Fibroblast of skin of back (primary cell): ENCODE measurements around the gene GOLGA2.

Experiments used
- DNase-seq: peaks from one replicate; pipeline ENCODE4 v3.0.0-alpha.2; 2013

The GOLGA2 gene

GRCh38 chr9:128254855-128255759 lies 20.7 kb downstream of the GOLGA2 start:
- peak; percentile 57 for DNase-seq

DNA sequence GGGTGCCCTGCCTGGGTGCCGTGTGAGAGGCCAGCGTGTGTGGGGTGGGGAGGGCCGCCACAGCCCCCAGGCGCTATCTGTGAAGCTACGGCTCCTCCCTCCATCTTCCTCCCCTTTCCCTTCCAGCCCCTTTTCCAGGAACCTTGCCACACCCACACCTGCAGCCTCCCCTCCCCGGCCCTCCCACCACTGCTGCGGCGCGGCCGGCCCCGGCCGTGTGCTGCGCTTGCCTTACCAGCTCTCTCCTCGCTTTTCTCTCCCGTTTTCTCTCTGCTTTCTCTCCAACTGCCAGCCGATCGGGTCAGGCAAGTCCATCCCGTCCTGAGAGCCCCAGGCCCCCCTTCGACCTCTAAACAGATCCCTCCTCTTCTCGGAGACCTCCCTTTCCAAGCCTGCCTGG lies 21.4 kb downstream of the GOLGA2 start:
- DNase-seq, result no peak

DNA sequence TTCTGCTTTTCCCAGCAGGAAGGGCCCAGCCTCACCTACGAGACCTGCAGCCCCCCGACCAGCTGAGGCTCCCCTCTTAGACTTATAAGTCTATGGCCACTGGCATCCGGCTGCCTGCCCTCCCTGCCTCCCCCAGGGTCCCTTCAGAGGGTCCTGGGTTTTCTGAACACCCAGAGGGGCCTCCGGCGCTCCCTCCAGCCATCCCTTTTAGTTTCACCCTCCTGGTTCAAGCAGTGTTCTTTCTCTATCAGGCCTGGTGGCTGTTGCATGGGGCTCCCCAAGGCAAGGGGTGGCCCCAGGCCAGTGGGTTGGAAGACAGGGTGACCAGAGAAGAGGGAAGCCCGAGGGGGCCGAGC lies 21.8 kb downstream of the GOLGA2 start:
- DNase-seq, result no peak

- no peak for DNase-seq
These were observed 22.4 kb downstream of the GOLGA2 start for GRCh38 chr9:128253140-128253990.

- no peak for DNase-seq
These were observed 23.3 kb downstream of the GOLGA2 start for GRCh38 chr9:128252317-128253139.

DNA sequence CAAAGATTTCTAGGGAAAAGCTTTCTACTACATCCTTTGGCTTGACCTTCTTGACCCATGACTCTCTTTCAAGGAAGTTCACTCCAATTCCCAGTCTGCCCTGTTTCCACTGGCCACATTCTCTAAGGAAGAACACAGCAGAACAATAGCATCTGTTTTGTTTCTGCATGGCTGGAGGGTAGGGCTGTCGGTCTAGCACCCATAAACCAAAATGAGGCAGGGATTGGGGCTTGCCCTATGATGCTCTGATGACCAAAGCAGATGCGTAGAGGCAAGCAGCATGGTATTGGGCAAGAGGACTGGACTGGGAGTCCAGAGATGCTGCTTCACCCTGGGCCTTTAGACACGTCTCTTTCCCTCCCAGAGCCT lies 24.1 kb downstream of the GOLGA2 start:
- no peak for DNase-seq

DNA sequence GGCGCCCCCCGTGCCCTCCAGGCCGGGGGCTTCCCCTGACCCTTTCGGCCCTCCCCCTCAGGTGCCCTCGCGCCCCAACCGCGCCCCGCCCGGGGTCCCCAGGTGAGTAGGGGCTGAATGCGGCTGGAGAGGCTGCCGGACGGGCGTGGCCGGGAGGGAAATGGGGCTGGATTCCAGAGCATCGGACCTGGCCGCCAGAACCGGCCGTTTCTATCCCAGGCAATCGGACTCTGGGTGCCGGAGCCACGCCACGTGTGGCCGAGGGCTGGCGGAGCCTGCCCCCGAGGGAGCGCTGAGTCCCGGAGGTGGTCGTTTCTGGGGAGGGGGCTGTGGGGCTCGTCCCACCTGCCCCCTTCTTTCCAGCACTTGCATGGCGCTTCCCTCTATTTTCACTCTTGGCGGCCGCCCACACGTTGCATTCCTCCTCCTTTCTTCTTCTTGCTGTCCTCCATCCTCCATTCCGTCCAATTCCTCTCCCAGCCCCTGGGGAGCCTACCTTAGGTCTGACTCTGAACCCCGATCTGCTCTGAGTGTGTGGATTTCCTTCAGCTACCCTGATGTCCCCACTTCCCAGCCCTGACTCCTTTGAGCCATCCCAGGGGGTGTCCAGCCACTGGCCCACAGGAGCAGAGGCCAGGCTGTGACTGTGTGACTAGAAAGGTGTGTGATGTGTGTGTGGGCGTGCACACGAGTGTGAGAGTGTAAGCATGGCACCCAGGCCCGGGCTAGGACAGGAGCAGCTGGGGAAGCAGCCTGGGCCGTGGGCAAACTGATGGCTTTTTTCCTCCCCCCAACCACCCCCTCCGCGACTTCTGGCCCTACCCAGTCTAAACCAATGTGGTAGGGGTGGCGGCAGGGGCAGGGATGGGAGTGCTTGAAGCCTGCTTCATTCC lies 24.7 kb downstream of the GOLGA2 start:
- DNase-seq, result no peak

GRCh38 chr9:128249908-128250838 lies 25.6 kb downstream of the GOLGA2 start:
- peak; percentile 30 for DNase-seq

DNA sequence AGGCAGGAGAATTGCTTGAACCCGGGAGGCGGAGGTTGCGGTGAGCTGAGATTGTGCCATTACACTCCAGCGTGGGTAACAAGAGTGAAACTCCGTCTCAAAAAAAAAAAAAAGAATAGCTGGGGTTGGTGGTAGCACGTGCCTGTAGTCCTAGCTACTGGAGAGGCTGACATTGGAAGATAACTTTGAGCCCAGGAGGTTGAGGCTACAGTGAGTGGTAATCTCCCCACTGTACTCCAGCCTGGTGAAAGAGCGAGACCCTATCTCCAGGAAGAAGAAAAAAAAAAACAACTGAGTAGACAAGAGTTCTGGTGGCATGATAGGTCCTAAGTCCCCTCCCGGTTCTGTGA lies 26.3 kb downstream of the GOLGA2 start:
- no peak for DNase-seq

- no peak for DNase-seq
These were observed 28.5 kb downstream of the GOLGA2 start for GRCh38 chr9:128247226-128247803.

GRCh38 chr9:128246471-128246870 lies 29.3 kb downstream of the GOLGA2 start:
- no peak for DNase-seq

DNA sequence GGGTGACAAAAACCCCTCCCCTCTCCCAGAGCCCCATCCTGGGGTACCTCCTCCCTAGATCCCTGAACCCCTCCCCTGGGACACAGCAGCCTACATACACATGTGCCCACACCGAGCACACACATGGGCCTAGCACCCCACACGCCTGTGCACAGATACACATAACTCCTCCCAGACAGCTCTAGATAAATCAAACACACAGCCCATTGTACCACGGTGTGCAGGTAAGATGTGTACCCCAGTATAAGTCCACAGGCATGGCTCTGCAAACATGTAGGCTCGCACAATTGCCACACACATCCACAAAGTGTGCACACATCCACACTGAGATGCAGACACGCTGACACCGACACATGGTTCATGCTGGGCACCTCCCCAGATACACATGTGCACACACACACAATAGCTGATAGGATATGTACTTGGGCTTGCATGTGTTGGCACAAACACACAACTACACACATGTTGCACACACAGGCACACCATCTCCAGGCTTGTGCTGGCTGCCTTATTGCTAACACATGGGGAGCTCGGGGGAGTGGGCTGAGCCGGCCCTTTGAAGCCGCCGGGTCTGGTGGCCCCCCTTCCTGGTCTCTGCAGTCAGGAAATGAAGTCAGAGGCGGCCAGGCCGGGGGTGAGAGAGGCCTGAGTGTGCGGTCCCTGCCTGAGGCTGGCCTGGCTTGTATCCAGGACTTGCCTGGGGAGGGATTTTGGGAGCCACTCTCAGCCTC lies 30.2 kb downstream of the GOLGA2 start:
- DNase-seq, result peak; percentile 78

- peak; percentile 92 for DNase-seq
These were observed 31.0 kb downstream of the GOLGA2 start for GRCh38 chr9:128244837-128245231.

GRCh38 chr9:128244091-128244836 lies 31.5 kb downstream of the GOLGA2 start:
- no peak for DNase-seq

- peak; percentile 13 for DNase-seq
These were observed 32.4 kb downstream of the GOLGA2 start for GRCh38 chr9:128243215-128244018.

GRCh38 chr9:128242828-128243214 lies 33.0 kb downstream of the GOLGA2 start:
- no peak for DNase-seq

DNA sequence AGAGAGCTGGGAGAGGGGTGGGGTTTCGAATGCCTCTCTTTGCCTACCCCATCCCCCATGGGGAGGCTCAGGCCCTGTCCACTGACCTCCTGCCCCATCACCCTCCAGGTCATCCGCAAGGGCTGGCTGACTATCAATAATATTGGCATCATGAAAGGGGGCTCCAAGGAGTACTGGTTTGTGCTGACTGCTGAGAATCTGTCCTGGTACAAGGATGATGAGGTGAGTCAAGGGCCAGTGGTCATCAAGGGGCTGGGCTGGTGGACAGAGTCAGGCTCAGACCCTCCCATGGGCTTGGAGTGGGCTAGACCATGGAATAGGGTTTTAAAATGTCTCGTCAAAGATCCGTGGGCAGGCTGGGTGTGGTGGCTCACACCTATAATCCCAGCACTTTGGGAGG lies 33.7 kb downstream of the GOLGA2 start:
- DNase-seq, result no peak

DNA sequence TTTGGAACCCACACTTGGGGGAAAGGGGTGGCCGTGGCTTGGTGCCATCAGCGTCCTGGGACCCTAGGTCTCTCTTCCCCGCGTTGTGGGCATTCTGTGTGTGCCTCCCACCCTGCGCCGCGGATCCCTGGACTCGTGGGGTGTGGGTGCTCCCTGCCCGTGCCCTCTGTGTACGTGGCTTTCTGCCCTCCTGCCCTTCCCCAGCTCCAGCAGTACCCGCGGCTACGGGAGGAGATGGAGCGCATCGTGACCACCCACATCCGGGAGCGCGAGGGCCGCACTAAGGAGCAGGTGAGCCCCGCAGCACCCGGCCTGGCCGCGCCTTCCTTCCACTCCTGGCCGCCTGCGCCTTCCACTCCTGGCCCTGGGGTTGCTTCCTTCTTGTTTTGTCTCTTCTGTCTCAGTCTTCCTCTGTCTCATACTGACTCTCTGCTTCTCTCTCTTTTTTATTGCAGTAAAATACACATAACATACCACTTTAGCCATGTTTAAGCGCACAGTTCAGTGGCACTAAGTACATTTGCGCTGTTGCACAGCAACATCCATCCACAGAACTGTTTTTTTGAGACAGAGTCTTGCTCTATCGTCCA lies 41.9 kb downstream of the GOLGA2 start:
- DNase-seq, result no peak
